ENCODE data around the gene SHISA8. TPM values are rescaled to one million over a fixed set of nuclear protein-coding genes. Genes with fewer than 3 reads are reported as not detected.

SHISA8 gene
- total and polyA plus RNA-seq, 10 of the 15 experiments (the other 5 are each of a cell fraction or from before 2014, with no cell fraction given): 0.06 to 10.1 (median 0.25) TPM

GRCh38 chr22:41883400-41883799 is 31.5 kb downstream of the SHISA8 start (continued):
- no peak for TF ChIP-seq YBX1 (IDR thresholded peaks at IDR 0.05)

- WGBS (ENCODE audit: insufficient coverage, insufficient replicate concordance, low lambda C conversion rate, missing lambda C conversion rate): 98% methylated on average over 16 of the region's 16 CpGs
Observed at GRCh38 chr22:41880653-41881052, 34.2 kb downstream of the SHISA8 start.

GRCh38 chr22:41876675-41877074 is 38.2 kb downstream of the SHISA8 start:
- Histone ChIP-seq H3K4me3 (no peak overlapping the region), H3K9me3 (replicated peaks; ENCODE audit: control insufficient read depth, insufficient read depth, low read length) (no peaks in the 10 kb centered on the region), H3K27me3 (replicated peaks in 1 of 2; ENCODE audit: control insufficient read depth in 2 of 2, insufficient read depth in 2 of 2, low read length in 1 of 2) (no peaks in the 10 kb centered on the region), H3K79me2 (ENCODE audit: control insufficient read depth, insufficient read depth, low read length) (no peaks in the 10 kb centered on the region; the same call in 1 of the 2 replicates), H3K36me3 (ENCODE audit: control insufficient read depth in 2 of 2, insufficient read depth in 2 of 2, low read length in 1 of 2) (peaks cover 36 to 43% of the 10 kb centered on the region in 2 experiments), H3K27ac (ENCODE audit: control insufficient read depth, insufficient read depth) (no peak overlapping the region), H3K4me2 (ENCODE audit: control insufficient read depth, insufficient read depth) (no peak overlapping the region), H4K20me1 (ENCODE audit: control insufficient read depth, insufficient read depth) (no peaks in the 10 kb centered on the region), H3K4me1 (ENCODE audit: control insufficient read depth, insufficient read depth, low read length) (no peaks in the 10 kb centered on the region), H2AFZ (ENCODE audit: control insufficient read depth, low read depth, low read length) (no peak overlapping the region), H3K9ac (ENCODE audit: control insufficient read depth, insufficient read depth, low read length) (no peak overlapping the region)
- FAIRE-seq: no peak
- no TSS peak for BruUV-seq (replicated peaks)
- RAD21 ChIA-PET (ENCODE audit: unreplicated experiment): no interaction called here
- POLR2A ChIA-PET: interaction anchor here (0.6 to 1.1 kb wide), 2 partner anchors 14 to 305 kb away, joined by 3 to 5 read pairs; no protein-coding TSS in a partner anchor
- intact Hi-C loops (cut with micrococcal nuclease; ENCODE audit: unreplicated experiment): no loop called here
- ATAC-seq: no peak
- DNase-seq (ENCODE audit: low read depth, low spot score): no peak
- in situ Hi-C loops (cut with MboI): no loop called here
- SMC1A ChIA-PET (ENCODE audit: uncharacterized antibody, unreplicated experiment): interaction anchor here (1.9 to 6.3 kb wide), 3 partner anchors 12 to 21 kb away, joined by 4 to 49 read pairs (median 7); no protein-coding TSS in a partner anchor
- CTCF ChIA-PET: interaction anchor here (2.4 kb wide), 1 partner anchor 179 kb away, joined by 8 read pairs; no protein-coding TSS in a partner anchor
- TF ChIP-seq CBX3 (IDR thresholded peaks at IDR 0.05; ENCODE audit: borderline replicate concordance, low read depth) (no peak), RELA (IDR thresholded peaks at IDR 0.05; ENCODE audit: borderline replicate concordance, partially characterized antibody) (no peak), BCL3 (IDR thresholded peaks at IDR 0.05; ENCODE audit: borderline replicate concordance, insufficient read depth, low read depth, low read length, poor library complexity, severe bottlenecking) (no peak), SRF (IDR thresholded peaks at IDR 0.05; ENCODE audit: low read depth in 2 of 2, low read length in 2 of 2) (no peak), E2F8 (IDR thresholded peaks at IDR 0.05; ENCODE audit: low read depth, partially characterized antibody) (no peak), MXI1 (IDR thresholded peaks at IDR 0.05; ENCODE audit: low read depth, low read length) (no peak), NFYB (IDR thresholded peaks at IDR 0.05; ENCODE audit: insufficient read depth, low read depth, low read length) (no peak), RUNX3 (IDR thresholded peaks at IDR 0.05; ENCODE audit: low read length) (no peak), SMAD1 (IDR thresholded peaks at IDR 0.05; ENCODE audit: low read depth, partially characterized antibody) (no peak)

More at GRCh38 chr22:41880653-41881052, 34.2 kb downstream of the SHISA8 start:
- H3K4me1 ChIP-seq (ENCODE audit: control insufficient read depth, insufficient read depth, low read length): peaks cover 9% of the 10 kb centered on the region
- no peak overlapping the region for H3K27ac ChIP-seq (ENCODE audit: control insufficient read depth, insufficient read depth)
- no peak for ATAC-seq
- no peak for DNase-seq (ENCODE audit: low read depth, low spot score)
- BruUV-seq (replicated peaks): no TSS peak
- H2AFZ ChIP-seq (ENCODE audit: control insufficient read depth, low read depth, low read length): no peak overlapping the region
- H3K4me2 ChIP-seq (ENCODE audit: control insufficient read depth, insufficient read depth): no peak overlapping the region
- ChIA-PET SMC1A (ENCODE audit: uncharacterized antibody, unreplicated experiment) (interaction anchor here (1.1 to 1.5 kb wide), 3 partner anchors 18 to 48 kb away, joined by 3 to 7 read pairs (median 3); no protein-coding TSS in a partner anchor), CTCF (interaction anchor here (1.1 to 2.2 kb wide), 4 partner anchors 18 to 214 kb away, joined by 3 to 7 read pairs (median 4); no protein-coding TSS in a partner anchor), POLR2A (interaction anchor here (0.6 to 1.7 kb wide), 3 partner anchors 9 to 247 kb away, joined by 3 to 7 read pairs (median 6); no protein-coding TSS in a partner anchor), RAD21 (ENCODE audit: unreplicated experiment) (interaction anchor here (0.9 to 1.3 kb wide), 3 partner anchors 8 to 184 kb away, joined by 3 to 4 read pairs (median 3); no protein-coding TSS in a partner anchor)
- TF ChIP-seq SIN3A (IDR thresholded peaks at IDR 0.05; ENCODE audit: low read depth, low read length): no peak
- intact Hi-C loops (cut with micrococcal nuclease; ENCODE audit: unreplicated experiment): no loop called here
- in situ Hi-C loops (cut with MboI): no loop called here
- no peak overlapping the region for H3K4me3 ChIP-seq
- no peaks in the 10 kb centered on the region for H3K79me2 ChIP-seq (ENCODE audit: control insufficient read depth, insufficient read depth, low read length)
- FAIRE-seq: no peak
- H3K36me3 ChIP-seq (ENCODE audit: control insufficient read depth in 2 of 2, insufficient read depth in 2 of 2, low read length in 1 of 2): peaks cover 48 to 60% of the 10 kb centered on the region in 2 experiments
- H3K27me3 ChIP-seq (replicated peaks in 1 of 2; ENCODE audit: control insufficient read depth in 2 of 2, insufficient read depth in 2 of 2, low read length in 1 of 2): no peaks in the 10 kb centered on the region
- H4K20me1 ChIP-seq (ENCODE audit: control insufficient read depth, insufficient read depth): no peaks in the 10 kb centered on the region
- no peak overlapping the region for H3K9ac ChIP-seq (ENCODE audit: control insufficient read depth, insufficient read depth, low read length)
- no peaks in the 10 kb centered on the region for H3K9me3 ChIP-seq (replicated peaks; ENCODE audit: control insufficient read depth, insufficient read depth, low read length)
